Measurements from ENCODE around the gene BBS12.
"Not testable (repeated sequence)": the region's sequence is repeated elsewhere in the genome, so short reads cannot be mapped to it uniquely, and the experiment has no call there.

BBS12 gene

GRCh38 chr4:122766353-122766705 lies 33.8 kb downstream of the BBS12 start:
- DNase-seq = no peak

GRCh38 chr4:122766950-122767349 lies 34.4 kb downstream of the BBS12 start:
- DNase-seq = no peak

- no peak for DNase-seq
Observed at GRCh38 chr4:122771724-122772123, 39.2 kb downstream of the BBS12 start.

- peak; percentile 85 for DNase-seq
Observed at GRCh38 chr4:122772311-122772710, 39.8 kb downstream of the BBS12 start.

- no peak for DNase-seq
Observed at GRCh38 chr4:122772986-122773385, 40.5 kb downstream of the BBS12 start.

GRCh38 chr4:122775039-122775438 lies 42.5 kb downstream of the BBS12 start:
- no peak for DNase-seq

- no peak for DNase-seq
Observed at GRCh38 chr4:122775987-122776836, 43.7 kb downstream of the BBS12 start.

GRCh38 chr4:122776916-122777315 lies 44.4 kb downstream of the BBS12 start:
- peak; percentile 27 for DNase-seq

GRCh38 chr4:122777846-122778673 lies 45.6 kb downstream of the BBS12 start:
- DNase-seq = peak; percentile 93

- no peak for DNase-seq
Observed at GRCh38 chr4:122781486-122781885, 49.0 kb downstream of the BBS12 start.

GRCh38 chr4:122783301-122784215 lies 51.1 kb downstream of the BBS12 start:
- peak; percentile 99 for DNase-seq

- no peak for DNase-seq
Observed at GRCh38 chr4:122784261-122784660, 51.8 kb downstream of the BBS12 start.

- no peak for DNase-seq
Observed at GRCh38 chr4:122785099-122785498, 52.6 kb downstream of the BBS12 start.

- not testable (repeated sequence) for DNase-seq
Observed at GRCh38 chr4:122786296-122786695, 53.8 kb downstream of the BBS12 start.

GRCh38 chr4:122786920-122787319 lies 54.4 kb downstream of the BBS12 start:
- not testable (repeated sequence) for DNase-seq

GRCh38 chr4:122787940-122788339 lies 55.4 kb downstream of the BBS12 start:
- no peak for DNase-seq

- no peak for DNase-seq
Observed at GRCh38 chr4:122788935-122789334, 56.4 kb downstream of the BBS12 start.

- no peak for DNase-seq
Observed at GRCh38 chr4:122793811-122794210, 61.3 kb downstream of the BBS12 start.

All from EL (cell line).